Mesothelial cell of epicardium (in vitro differentiated cells): Measurements from ENCODE around the gene ATXN2. TPM values are rescaled to one million over a fixed set of nuclear protein-coding genes. Genes with fewer than 3 reads are reported as not detected.
A peak's percentile ranks its signal among the peaks of the same experiment; 100 is the strongest.

ENCODE experiments used
- DNase-seq, 2 experiments: peaks; one replicate each; pipeline ENCODE4 v3.0.0; 2021; ENCODE audit warnings: low spot score in 2 of 2; ENCODE audit not compliant: unreplicated experiment in 2 of 2
- H3K27ac Mint-ChIP-seq: 2 replicates; pipeline ENCODE4 v1.8.0; 2021; ENCODE audit warnings: mixed read lengths
- H3K27me3 Mint-ChIP-seq: 2 replicates; pipeline ENCODE4 v1.8.0; 2021; ENCODE audit warnings: low read depth, mixed read lengths
- H3K36me3 Mint-ChIP-seq: 2 replicates; pipeline ENCODE4 v1.8.0; 2021; ENCODE audit warnings: mixed read lengths
- H3K4me1 Mint-ChIP-seq: 2 replicates; pipeline ENCODE4 v1.8.0; 2021; ENCODE audit warnings: mixed read lengths
- H3K4me3 Mint-ChIP-seq: 2 replicates; pipeline ENCODE4 v1.8.0; 2021; ENCODE audit warnings: mild to moderate bottlenecking, moderate library complexity, mixed read lengths
- H3K9me3 Mint-ChIP-seq: 2 replicates; pipeline ENCODE4 v1.8.0; 2021; ENCODE audit warnings: mixed read lengths
- total RNA-seq: library from RNA; stranded (reverse); gene quantifications from 3 replicates; pipeline ENCODE4 v1.2.1, GENCODE V29; 2021
- TF ChIP-seq, protein P1 (sequence below): fragments of 200-600 bp; sonication (generic); IDR thresholded peaks from one replicate; pipeline ENCODE4 v1.5.0; 2021; ENCODE audit warnings: antibody characterized with exemption; ENCODE audit not compliant: unreplicated experiment

ATXN2 gene
- total RNA-seq, 1 donor from 2014 or later: 152 TPM

- TF ChIP-seq, protein P1, sequence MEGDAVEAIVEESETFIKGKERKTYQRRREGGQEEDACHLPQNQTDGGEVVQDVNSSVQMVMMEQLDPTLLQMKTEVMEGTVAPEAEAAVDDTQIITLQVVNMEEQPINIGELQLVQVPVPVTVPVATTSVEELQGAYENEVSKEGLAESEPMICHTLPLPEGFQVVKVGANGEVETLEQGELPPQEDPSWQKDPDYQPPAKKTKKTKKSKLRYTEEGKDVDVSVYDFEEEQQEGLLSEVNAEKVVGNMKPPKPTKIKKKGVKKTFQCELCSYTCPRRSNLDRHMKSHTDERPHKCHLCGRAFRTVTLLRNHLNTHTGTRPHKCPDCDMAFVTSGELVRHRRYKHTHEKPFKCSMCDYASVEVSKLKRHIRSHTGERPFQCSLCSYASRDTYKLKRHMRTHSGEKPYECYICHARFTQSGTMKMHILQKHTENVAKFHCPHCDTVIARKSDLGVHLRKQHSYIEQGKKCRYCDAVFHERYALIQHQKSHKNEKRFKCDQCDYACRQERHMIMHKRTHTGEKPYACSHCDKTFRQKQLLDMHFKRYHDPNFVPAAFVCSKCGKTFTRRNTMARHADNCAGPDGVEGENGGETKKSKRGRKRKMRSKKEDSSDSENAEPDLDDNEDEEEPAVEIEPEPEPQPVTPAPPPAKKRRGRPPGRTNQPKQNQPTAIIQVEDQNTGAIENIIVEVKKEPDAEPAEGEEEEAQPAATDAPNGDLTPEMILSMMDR: no peak
- Mint-ChIP-seq H3K27ac (no peak overlapping the region), H3K4me1 (peaks cover 5% of the 10 kb centered on the region), H3K9me3 (no peaks in the 10 kb centered on the region), H3K4me3 (no peak overlapping the region), H3K36me3 (peaks cover 19% of the 10 kb centered on the region), H3K27me3 (no peaks in the 10 kb centered on the region)
- no peak for DNase-seq
Measured at GRCh38 chr12:111439657-111440151, 159.4 kb downstream of the ATXN2 start.

DNA sequence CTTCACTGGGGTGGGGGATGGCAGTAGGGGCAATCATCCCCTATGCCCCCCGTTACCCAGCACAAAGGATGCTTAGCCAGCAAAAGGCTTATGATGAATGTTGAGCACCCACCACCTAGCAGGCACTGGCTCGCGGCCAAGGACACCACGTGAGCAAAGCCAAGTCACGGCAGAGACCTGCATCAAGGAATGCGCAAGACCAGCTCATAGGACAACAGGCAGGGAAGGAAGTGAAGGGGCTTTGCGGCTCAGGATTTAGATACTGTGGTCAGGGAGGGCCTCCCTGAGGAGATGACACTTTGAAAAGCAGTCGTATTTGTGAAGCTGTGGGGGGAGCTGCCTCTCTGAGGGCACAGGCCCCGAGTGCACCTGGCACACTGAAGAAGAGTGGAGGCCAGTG is 160.6 kb downstream of the ATXN2 start:
- Mint-ChIP-seq H3K27ac (peak overlapping the region; percentile 47), H3K27me3 (no peaks in the 10 kb centered on the region), H3K4me3 (no peak overlapping the region), H3K9me3 (no peaks in the 10 kb centered on the region), H3K4me1 (peaks cover 5% of the 10 kb centered on the region), H3K36me3 (peaks cover 10% of the 10 kb centered on the region)
- TF ChIP-seq, protein P1: no peak
- peak in 1 of 2 experiments; percentile 65 for DNase-seq

DNA sequence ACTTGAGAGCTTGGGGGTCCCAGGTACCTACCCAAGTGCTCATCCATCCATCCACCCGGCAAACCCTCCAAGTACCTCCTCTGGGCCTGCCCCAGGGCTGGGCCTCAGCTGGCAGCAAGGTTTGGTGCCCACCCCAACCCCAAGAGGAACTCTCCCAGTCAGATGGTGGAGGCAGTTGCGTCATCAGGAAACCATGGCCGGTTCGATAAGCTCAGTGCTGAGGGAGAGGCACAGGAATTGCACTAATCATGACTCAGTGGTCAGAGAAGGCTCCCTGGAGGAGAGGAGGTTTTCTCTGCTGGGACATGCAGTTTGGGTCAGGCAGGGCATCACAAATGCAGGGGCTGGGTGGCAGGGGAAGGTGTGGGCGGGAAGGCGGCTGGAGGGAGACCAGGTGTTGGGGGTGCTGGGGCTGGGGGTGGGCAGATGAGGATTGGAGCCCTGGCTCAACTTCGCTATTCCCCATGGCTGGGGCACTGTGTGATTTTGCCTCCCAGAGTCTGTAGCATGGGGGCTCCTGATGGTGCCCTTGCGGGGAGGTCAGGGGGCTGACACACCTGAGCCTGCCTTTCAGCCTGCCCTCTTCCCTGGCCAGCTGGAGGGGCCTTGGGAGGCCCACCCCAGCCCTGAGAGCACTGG is 161.2 kb downstream of the ATXN2 start:
- no peak overlapping the region for H3K27ac Mint-ChIP-seq
- peaks cover 8% of the 10 kb centered on the region for H3K36me3 Mint-ChIP-seq
- H3K27me3 Mint-ChIP-seq: no peaks in the 10 kb centered on the region
- no peak for DNase-seq
- no peaks in the 10 kb centered on the region for H3K9me3 Mint-ChIP-seq
- peaks cover 5% of the 10 kb centered on the region for H3K4me1 Mint-ChIP-seq
- TF ChIP-seq, protein P1: no peak
- H3K4me3 Mint-ChIP-seq: no peak overlapping the region

DNA sequence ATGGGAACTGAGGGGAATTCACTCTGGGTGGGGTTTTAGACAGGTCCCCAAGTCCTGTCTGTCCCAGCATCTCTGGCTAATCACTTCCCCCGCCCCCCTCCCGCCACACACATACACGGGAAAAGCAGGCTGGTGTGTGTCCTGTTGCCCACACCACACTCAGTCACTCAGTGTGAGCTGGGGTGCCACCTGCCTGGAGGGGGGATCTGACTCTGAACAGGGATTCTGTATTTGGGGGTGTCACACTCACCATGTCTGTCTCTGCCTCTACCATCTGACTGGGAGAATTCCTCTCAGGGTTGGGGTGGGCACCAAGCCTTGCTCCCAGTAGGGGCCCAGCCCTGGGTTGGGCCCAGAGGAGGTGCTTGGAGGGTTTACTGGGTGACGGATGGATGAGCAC is 162.3 kb downstream of the ATXN2 start:
- Mint-ChIP-seq H3K27me3 (no peaks in the 10 kb centered on the region), H3K9me3 (no peaks in the 10 kb centered on the region)

GRCh38 chr12:111436266-111436665 is 162.8 kb downstream of the ATXN2 start:
- H3K27ac Mint-ChIP-seq: no peak overlapping the region
- peaks cover 6% of the 10 kb centered on the region for H3K36me3 Mint-ChIP-seq
- TF ChIP-seq, protein P1: no peak
- peaks cover 8% of the 10 kb centered on the region for H3K4me1 Mint-ChIP-seq
- H3K4me3 Mint-ChIP-seq: no peak overlapping the region
- no peak for DNase-seq
- no peaks in the 10 kb centered on the region for H3K27me3 Mint-ChIP-seq
- no peaks in the 10 kb centered on the region for H3K9me3 Mint-ChIP-seq

More for the DNA sequence above, 162.3 kb downstream of the ATXN2 start:
- Mint-ChIP-seq H3K4me1 (peaks cover 5% of the 10 kb centered on the region), H3K36me3 (peaks cover 8% of the 10 kb centered on the region), H3K4me3 (no peak overlapping the region), H3K27ac (peak overlapping the region; percentile 34)
- DNase-seq: no peak
- TF ChIP-seq, protein P1: no peak
